Measurements from ENCODE around the gene ZNF674.
"Not testable (repeated sequence)": the region's sequence is repeated elsewhere in the genome, so short reads cannot be mapped to it uniquely, and the experiment has no call there.

Gene ZNF674

GRCh38 chrX:46569621-46570020 is 24.4 kb upstream of the ZNF674 start:
- no peak for DNase-seq (ENCODE audit: low spot score)

- DNase-seq (ENCODE audit: low spot score), result no peak
Observed at GRCh38 chrX:46567388-46567787, 22.2 kb upstream of the ZNF674 start.

GRCh38 chrX:46561824-46562657 is 16.8 kb upstream of the ZNF674 start:
- no peak for DNase-seq (ENCODE audit: low spot score)

- DNase-seq (ENCODE audit: low spot score), result no peak
Observed at GRCh38 chrX:46559062-46559461, 13.8 kb upstream of the ZNF674 start.

- DNase-seq (ENCODE audit: low spot score), result no peak
Observed at GRCh38 chrX:46554942-46555341, 9.7 kb upstream of the ZNF674 start.

- no peak for DNase-seq (ENCODE audit: low spot score)
Observed at GRCh38 chrX:46553935-46554334, 8.7 kb upstream of the ZNF674 start.

DNA sequence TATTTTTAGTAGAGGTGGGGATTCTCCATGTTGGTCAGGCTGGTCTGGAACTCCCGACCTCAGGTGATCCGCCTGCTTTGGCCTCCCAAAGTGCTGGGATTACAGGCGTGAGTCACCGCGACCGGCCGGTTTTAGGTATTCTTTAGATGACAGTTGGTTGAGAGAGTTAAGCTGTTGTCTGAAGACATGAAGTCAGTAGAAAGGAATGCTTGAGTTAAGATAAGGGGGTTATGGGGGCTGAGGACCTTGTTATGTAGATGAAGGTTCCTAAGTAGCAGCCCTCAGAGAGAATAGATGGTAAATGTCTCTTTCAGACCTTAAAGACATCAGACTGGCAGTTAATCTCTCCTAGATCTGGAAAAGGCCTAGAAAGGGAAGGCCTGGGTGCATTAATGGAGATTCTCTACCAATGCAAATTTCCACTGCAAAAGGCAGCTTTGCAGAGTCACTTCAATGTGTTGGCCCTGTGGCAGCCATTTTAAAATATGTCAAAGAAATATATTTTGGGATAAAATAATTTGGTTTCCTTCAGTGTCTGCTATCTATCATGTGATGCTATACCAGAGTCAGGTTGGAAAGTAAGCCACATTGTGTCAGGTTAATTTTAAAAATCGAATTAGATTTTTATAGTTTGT is 6.4 kb upstream of the ZNF674 start:
- DNase-seq (ENCODE audit: low spot score), result no peak

GRCh38 chrX:46549914-46550313 is 4.7 kb upstream of the ZNF674 start:
- no peak for DNase-seq (ENCODE audit: low spot score)

GRCh38 chrX:46547857-46548256 is 2.6 kb upstream of the ZNF674 start:
- DNase-seq (ENCODE audit: low spot score), result no peak

- not testable (repeated sequence) for DNase-seq (ENCODE audit: low spot score)
Observed at GRCh38 chrX:46544527-46544926, 694 bp downstream of the ZNF674 start.

GRCh38 chrX:46543441-46543840 is 1.8 kb downstream of the ZNF674 start:
- DNase-seq (ENCODE audit: low spot score), result no peak

GRCh38 chrX:46531442-46531841 is 13.8 kb downstream of the ZNF674 start:
- DNase-seq (ENCODE audit: low spot score), result no peak

- not testable (repeated sequence) for DNase-seq (ENCODE audit: low spot score)
Observed at GRCh38 chrX:46530404-46530908, 14.8 kb downstream of the ZNF674 start.

GRCh38 chrX:46529740-46530403 is 15.3 kb downstream of the ZNF674 start:
- DNase-seq (ENCODE audit: low spot score), result not testable (repeated sequence)

GRCh38 chrX:46528640-46529039 is 16.6 kb downstream of the ZNF674 start:
- not testable (repeated sequence) for DNase-seq (ENCODE audit: low spot score)

- DNase-seq (ENCODE audit: low spot score), result no peak
Observed at GRCh38 chrX:46506076-46506475, 39.1 kb downstream of the ZNF674 start.

- no peak for DNase-seq (ENCODE audit: low spot score)
Observed at GRCh38 chrX:46502848-46503247, 42.4 kb downstream of the ZNF674 start.

GRCh38 chrX:46500054-46500453 is 45.2 kb downstream of the ZNF674 start:
- DNase-seq (ENCODE audit: low spot score), result no peak

DNA sequence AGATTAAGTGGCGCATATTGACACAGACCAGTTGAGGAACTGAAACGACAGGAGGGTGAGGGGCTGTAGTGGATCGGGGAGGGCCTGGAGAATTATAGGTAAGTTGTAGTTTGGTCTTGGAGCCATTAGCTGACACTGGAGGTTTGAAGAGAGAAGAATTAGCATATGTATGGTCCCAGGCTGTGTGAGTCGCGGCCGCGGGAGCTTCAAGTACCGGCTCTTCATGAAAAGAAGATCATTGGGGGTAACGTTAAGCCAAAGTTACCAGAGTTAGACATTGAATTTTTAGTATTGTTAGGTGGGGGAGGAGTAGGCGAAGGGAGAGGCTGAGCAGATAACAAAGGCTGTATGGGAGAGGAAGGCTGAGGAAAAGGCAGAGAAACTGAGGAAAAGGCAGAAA is 56.5 kb downstream of the ZNF674 start:
- DNase-seq (ENCODE audit: low spot score), result no peak

GRCh38 chrX:46485897-46486296 is 59.3 kb downstream of the ZNF674 start:
- DNase-seq (ENCODE audit: low spot score), result no peak

- not testable (repeated sequence) for DNase-seq (ENCODE audit: low spot score)
Observed at GRCh38 chrX:46478634-46479033, 66.6 kb downstream of the ZNF674 start.

GRCh38 chrX:46477435-46477834 is 67.8 kb downstream of the ZNF674 start:
- no peak for DNase-seq (ENCODE audit: low spot score)

DNA sequence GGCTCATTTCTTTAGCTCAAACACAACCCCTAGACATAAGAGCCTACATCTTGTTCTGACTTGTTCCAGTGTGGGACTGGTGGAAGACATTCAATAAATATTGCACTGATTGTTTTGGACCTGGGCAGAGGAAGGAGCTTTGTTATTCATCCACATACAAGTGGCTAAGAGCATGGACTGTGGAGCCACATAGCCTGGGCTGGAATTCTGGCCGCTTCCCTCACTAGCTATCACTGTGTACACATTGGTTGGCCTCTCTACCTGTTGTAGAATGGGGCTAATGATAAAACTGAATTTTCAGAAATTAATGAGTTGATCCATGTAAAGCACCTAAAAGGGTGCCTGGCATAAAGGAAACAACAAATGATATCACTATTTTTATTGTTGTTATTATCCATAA is 80.0 kb downstream of the ZNF674 start:
- DNase-seq (ENCODE audit: low spot score), result no peak

Data from LoVo (cell line).